DMS53 treated with DMSO at 0.1 percent for 48 hours (cell line): ENCODE data around the gene ABCB1.
"Not testable (repeated sequence)": the region's sequence is repeated elsewhere in the genome, so short reads cannot be mapped to it uniquely, and the experiment has no call there.

ENCODE experiments used
- DNase-seq: peaks from one replicate; lab custom pipeline; 2025; ENCODE audit not compliant: unreplicated experiment; lab: John Stamatoyannopoulos, UW

ABCB1 gene

GRCh38 chr7:87474533-87475358 is 125.9 kb downstream of the ABCB1 start:
- no peak for DNase-seq

GRCh38 chr7:87473986-87474385 is 126.7 kb downstream of the ABCB1 start:
- no peak for DNase-seq

GRCh38 chr7:87473192-87473591 is 127.5 kb downstream of the ABCB1 start:
- no peak for DNase-seq

GRCh38 chr7:87471473-87471872 is 129.2 kb downstream of the ABCB1 start:
- DNase-seq: no peak

- DNase-seq: not testable (repeated sequence)
Observed at GRCh38 chr7:87469204-87469603, 131.5 kb downstream of the ABCB1 start.

GRCh38 chr7:87465534-87465880 is 135.2 kb downstream of the ABCB1 start:
- DNase-seq: not testable (repeated sequence)

GRCh38 chr7:87464830-87465533 is 135.7 kb downstream of the ABCB1 start:
- peak; percentile 88 for DNase-seq

DNA sequence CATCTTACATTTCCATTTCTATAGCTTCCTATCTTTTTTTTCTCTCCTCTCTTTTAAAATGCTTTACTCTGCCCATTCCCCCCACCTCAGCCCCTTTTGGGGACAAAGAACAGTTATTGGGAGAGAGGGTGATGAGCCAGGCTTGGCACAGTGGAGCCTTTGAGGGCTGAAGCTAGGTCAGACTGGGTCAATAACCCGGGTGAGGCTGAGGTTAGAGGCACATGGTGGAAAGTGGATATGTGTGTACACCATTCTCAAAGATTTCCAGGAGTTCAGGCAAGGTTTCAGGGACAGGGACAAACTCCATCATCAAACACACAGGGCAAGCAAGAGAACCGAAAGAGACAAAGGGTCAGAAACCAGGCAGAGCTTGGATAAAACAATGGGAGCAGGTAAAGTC is 136.7 kb downstream of the ABCB1 start:
- no peak for DNase-seq

GRCh38 chr7:87460444-87460843 is 140.2 kb downstream of the ABCB1 start:
- DNase-seq: not testable (repeated sequence)

GRCh38 chr7:87459941-87460340 is 140.7 kb downstream of the ABCB1 start:
- no peak for DNase-seq

DNA sequence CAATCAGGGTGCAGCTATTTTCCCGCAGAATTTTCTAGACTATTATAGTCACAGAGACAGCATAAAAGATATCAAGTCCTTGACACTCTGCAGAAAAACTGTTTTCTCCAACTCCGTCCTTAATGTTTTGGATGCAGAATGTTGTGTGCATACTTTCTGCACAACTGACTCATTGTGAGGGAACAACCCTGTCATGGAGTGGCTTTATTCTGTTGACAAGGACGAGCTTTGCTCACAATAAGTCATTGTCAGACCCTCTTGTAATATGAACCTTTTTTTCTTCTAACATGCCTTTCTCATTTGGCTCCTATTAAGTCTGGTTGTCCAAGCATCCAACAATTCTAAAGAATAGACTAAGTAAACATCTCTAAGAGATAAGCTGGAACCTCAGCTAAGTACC is 142.5 kb downstream of the ABCB1 start:
- DNase-seq: no peak

- DNase-seq: no peak
Observed at GRCh38 chr7:87456247-87456646, 144.4 kb downstream of the ABCB1 start.
